ENCODE data around the gene ITSN2. TPM values are rescaled to one million over a fixed set of nuclear protein-coding genes. Genes with fewer than 3 reads are reported as not detected.
A peak's percentile ranks its signal among the peaks of the same experiment; 100 is the strongest.
"Not testable (repeated sequence)": the region's sequence is repeated elsewhere in the genome, so short reads cannot be mapped to it uniquely, and the experiment has no call there.

Gene ITSN2
- 19.6 to 21.7 TPM (median 21.6 TPM) in 3 replicates for total RNA-seq

DNA sequence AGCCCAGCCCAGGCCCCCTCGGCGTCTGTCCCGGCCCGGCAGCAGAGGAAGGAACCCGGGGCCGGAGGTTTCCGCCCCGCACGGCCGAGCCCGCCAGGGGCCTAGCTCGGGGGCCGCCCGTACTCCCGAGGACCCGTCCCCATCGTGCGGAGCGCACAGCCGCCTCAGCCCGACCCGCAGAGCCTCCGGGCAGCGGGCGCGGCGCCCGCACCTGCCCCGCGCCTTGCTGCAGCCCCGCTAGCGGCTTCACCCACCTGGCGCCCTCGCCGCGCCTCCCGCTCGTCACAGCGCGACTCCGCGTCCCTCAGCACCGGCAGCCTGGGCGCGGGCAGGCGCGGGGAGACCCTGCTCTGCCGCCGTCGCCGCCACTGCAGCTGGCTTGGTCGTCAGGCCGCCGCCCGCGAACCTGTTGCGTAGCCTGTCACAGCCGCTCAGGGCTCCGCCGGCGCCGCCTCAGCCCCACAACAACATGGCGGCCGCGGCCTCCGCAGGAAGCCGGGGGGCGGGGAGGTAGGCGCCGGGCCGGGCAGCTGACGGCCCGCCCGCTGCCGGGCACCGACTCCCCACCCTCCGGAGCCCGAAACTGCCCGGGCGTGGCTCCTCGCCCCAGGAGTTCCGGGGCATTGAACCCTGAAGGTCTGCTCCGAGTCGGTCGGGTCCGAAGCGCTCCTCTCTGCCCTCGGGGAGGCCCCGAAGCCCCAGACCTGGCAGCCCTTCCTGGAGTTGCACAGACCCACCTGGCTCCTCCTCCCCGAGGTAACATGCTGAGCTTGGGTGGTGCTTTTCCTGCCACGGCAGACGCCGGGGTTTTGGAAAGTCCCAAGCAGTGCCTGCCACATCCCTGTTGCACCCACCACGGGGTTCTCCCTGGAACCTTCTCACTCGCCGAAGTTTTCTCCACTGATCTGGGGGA, at the start of gene ITSN2:
ITSN2 (minus strand) TSS at position 487 of the 913 bp plus-strand sequence. CDS start 32,454 bp downstream, outside the sequence.
- TF ChIP-seq, protein P1, sequence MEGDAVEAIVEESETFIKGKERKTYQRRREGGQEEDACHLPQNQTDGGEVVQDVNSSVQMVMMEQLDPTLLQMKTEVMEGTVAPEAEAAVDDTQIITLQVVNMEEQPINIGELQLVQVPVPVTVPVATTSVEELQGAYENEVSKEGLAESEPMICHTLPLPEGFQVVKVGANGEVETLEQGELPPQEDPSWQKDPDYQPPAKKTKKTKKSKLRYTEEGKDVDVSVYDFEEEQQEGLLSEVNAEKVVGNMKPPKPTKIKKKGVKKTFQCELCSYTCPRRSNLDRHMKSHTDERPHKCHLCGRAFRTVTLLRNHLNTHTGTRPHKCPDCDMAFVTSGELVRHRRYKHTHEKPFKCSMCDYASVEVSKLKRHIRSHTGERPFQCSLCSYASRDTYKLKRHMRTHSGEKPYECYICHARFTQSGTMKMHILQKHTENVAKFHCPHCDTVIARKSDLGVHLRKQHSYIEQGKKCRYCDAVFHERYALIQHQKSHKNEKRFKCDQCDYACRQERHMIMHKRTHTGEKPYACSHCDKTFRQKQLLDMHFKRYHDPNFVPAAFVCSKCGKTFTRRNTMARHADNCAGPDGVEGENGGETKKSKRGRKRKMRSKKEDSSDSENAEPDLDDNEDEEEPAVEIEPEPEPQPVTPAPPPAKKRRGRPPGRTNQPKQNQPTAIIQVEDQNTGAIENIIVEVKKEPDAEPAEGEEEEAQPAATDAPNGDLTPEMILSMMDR (IDR thresholded peaks at IDR 0.05; ENCODE audit: unreplicated experiment), result no peak

DNA sequence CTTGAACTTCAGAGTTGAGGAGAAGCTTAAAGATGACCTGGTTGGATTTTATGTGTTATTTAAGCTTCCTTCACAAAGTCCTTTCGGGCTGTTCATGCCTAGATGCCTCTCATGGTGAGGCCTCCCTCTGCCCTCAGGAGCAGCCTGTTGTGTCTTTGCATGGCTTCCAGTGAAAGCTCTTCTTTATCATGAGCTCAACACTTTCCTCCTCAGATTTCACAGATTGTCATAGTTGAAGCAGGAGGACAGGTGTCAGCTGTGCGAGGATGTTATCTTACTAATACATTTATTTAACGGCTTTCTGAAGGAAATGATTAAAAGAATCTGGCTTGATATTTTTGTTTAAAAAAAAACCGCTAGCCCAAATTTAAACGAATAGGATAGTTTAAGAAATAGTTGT, 48.8 kb upstream of the ITSN2 start:
- no peaks in the 10 kb centered on the region for H3K9me3 Mint-ChIP-seq
- no peak overlapping the region for H3K4me3 Mint-ChIP-seq
- no peak overlapping the region for H3K27ac Mint-ChIP-seq
- peaks cover 6% of the 10 kb centered on the region for H3K27me3 Mint-ChIP-seq (ENCODE audit: low read depth)
- no peak for DNase-seq (ENCODE audit: low spot score in 2 of 2, unreplicated experiment in 2 of 2)
- peaks cover 7% of the 10 kb centered on the region for H3K4me1 Mint-ChIP-seq
- TF ChIP-seq, protein P1 (IDR thresholded peaks at IDR 0.05; ENCODE audit: unreplicated experiment), result no peak
- H3K36me3 Mint-ChIP-seq, result no peaks in the 10 kb centered on the region

More for the DNA sequence above, at the start of gene ITSN2:
- H3K9me3 Mint-ChIP-seq, result no peaks in the 10 kb centered on the region
- peak; percentile 61 to 84 for DNase-seq (ENCODE audit: low spot score in 2 of 2, unreplicated experiment in 2 of 2)
- peaks cover 3% of the 10 kb centered on the region for H3K36me3 Mint-ChIP-seq
- peak within 1 kb of the TSS; percentile 78 for H3K4me3 Mint-ChIP-seq
- peaks cover 11% of the 10 kb centered on the region for H3K4me1 Mint-ChIP-seq
- H3K27ac Mint-ChIP-seq, result peak within 1 kb of the TSS; percentile 93
- H3K27me3 Mint-ChIP-seq (ENCODE audit: low read depth), result no peaks in the 10 kb centered on the region

DNA sequence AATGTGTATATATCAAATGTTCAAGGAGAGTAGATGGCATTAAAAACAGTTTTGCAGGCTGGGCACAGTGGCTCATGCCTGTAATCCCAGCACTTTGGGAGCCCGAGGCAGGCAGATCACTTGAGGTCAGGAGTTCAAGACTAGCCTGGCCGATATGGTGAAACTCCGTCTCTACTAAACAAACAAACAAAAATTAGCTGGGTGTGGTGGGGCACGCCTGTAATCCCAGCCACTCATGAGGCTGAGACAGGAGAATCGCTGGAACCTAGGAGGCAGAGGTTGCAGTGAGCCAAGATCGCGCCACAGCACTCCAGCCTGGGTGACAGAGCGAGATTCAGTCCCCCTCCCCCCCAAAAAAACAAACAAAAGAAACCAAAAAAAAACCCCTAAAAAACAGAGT, 48.4 kb upstream of the ITSN2 start:
- not testable (repeated sequence) for H3K4me3 Mint-ChIP-seq; H3K27ac Mint-ChIP-seq; H3K27me3 Mint-ChIP-seq (ENCODE audit: low read depth); H3K9me3 Mint-ChIP-seq; H3K36me3 Mint-ChIP-seq; DNase-seq (ENCODE audit: low spot score in 2 of 2, unreplicated experiment in 2 of 2)
- peaks cover 11% of the 10 kb centered on the region for H3K4me1 Mint-ChIP-seq

DNA sequence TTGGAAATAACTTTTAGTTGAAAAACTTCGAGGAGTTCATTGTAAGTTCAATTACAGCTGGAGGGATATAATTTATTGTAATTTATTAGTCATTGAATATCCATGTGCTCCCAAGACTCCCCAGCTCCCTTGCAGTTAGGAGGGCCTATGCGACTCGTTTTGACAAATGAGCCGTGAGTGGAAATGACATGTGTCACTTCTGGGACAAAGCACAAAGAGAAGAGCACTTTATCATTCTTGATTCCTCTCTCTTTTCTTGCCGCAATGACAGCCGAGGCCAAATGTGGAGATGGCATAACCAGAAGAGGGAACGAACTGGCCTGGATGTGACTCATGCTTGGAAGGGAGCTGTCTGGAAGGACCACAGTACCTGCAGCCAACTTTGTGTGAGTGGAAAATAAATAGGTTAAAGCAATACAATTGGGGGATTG, 44.2 kb upstream of the ITSN2 start:
- DNase-seq (ENCODE audit: low spot score in 2 of 2, unreplicated experiment in 2 of 2), result no peak
- Mint-ChIP-seq H3K27me3 (ENCODE audit: low read depth) (peaks cover 6% of the 10 kb centered on the region), H3K27ac (peak overlapping the region; percentile 34), H3K4me1 (peaks cover 23% of the 10 kb centered on the region), H3K36me3 (no peaks in the 10 kb centered on the region), H3K9me3 (no peaks in the 10 kb centered on the region), H3K4me3 (no peak overlapping the region)
- TF ChIP-seq, protein P1 (IDR thresholded peaks at IDR 0.05; ENCODE audit: unreplicated experiment), result no peak

DNA sequence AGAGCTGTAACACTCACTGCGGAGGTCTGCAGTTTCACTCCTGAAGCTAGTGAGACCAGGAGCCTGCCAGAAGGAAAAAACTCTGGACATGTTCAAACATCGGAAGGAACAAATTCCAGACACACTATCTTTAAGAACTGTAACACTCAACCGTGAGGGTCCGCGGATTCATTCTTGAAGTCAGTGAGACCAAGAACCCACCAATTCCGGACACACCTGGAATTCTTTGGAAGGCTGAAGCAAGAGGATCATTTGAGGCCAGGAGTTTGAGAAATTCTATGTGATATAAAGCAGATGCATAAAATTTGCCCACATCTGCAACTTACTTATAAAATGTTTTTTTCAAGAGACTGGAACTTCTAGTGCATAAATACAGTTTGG, 43.5 kb upstream of the ITSN2 start:
- no peaks in the 10 kb centered on the region for H3K9me3 Mint-ChIP-seq
- no peak overlapping the region for H3K27ac Mint-ChIP-seq
- no peak overlapping the region for H3K4me3 Mint-ChIP-seq
- peaks cover 24% of the 10 kb centered on the region for H3K4me1 Mint-ChIP-seq
- H3K27me3 Mint-ChIP-seq (ENCODE audit: low read depth), result peaks cover 5% of the 10 kb centered on the region
- no peak for DNase-seq (ENCODE audit: low spot score in 2 of 2, unreplicated experiment in 2 of 2)
- no peaks in the 10 kb centered on the region for H3K36me3 Mint-ChIP-seq
- TF ChIP-seq, protein P1 (IDR thresholded peaks at IDR 0.05; ENCODE audit: unreplicated experiment), result no peak

DNA sequence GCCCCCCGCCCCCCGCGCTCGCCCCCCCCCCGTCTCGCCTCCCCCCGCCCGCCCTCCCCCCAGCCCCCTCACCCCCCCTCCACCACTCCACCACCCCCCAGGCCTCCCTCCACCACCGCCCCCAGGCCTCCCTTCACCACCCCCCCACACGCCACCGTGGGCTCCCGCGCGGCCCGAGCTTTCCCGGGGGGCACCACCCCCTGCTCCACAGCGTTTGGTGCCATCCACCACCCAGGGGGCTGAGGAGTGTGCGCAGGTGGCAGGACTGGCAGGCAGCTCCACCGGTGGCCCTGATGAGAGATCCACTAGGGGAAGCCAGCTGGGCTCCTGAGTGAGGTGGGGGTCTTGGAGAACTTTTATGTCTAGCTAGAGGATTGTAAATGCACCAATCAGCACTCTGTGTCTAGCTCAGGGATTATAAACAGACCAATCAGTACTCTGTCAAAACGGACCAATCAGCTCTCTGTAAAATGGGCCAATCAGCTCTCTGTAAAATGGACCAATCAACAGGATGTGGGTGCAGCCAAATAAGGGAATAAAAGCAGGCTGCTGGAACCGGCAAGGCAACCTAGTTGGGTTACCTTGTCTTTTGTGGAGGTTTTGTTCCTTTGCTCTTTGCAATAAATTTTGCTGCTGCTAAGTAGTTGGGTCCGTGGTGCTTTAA, 43.0 kb upstream of the ITSN2 start:
- H3K27me3 Mint-ChIP-seq (ENCODE audit: low read depth), result peaks cover 3% of the 10 kb centered on the region
- no peak for DNase-seq (ENCODE audit: low spot score in 2 of 2, unreplicated experiment in 2 of 2)
- TF ChIP-seq, protein P1 (IDR thresholded peaks at IDR 0.05; ENCODE audit: unreplicated experiment), result no peak
- H3K9me3 Mint-ChIP-seq, result no peaks in the 10 kb centered on the region
- H3K4me3 Mint-ChIP-seq, result no peak overlapping the region
- H3K4me1 Mint-ChIP-seq, result peaks cover 24% of the 10 kb centered on the region
- no peak overlapping the region for H3K27ac Mint-ChIP-seq
- no peaks in the 10 kb centered on the region for H3K36me3 Mint-ChIP-seq
